Measurements from ENCODE around the gene FN1.
"Not testable (repeated sequence)": the region's sequence is repeated elsewhere in the genome, so short reads cannot be mapped to it uniquely, and the experiment has no call there.

Gene FN1

DNA sequence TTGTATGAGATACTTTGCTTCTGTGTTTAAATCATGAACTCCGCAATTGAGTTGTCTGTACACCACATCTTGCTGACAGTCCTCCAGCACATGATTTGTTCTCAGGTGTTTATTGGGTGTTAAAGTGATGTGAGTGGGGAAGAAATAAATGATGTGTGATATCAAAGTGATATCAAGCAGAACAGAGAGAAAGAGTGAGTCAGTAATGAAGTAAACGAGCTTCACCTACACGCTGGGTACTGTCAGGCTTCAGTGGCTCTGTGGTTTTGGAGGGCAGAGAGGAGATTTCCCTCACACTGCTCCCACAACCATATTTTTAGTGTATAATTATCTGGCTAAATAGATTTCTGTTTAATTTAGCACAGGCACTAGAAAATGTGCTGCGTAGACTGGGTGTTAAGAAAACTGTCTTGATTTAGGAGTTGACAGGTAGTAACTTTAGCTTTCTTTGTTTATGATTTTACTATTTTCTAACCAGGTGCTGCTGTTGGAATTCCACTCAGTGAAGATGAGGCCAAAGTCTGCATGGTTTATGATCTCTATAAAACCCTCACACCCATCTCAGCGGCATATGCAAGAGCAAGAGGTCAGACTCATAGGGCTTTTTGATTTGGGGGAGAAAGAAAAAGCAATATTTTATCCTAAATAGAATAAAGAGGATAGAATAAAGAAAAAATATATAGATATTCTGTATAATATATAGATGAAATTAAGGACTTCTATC, 102.8 kb downstream of the FN1 start:
- no peak for DNase-seq

DNA sequence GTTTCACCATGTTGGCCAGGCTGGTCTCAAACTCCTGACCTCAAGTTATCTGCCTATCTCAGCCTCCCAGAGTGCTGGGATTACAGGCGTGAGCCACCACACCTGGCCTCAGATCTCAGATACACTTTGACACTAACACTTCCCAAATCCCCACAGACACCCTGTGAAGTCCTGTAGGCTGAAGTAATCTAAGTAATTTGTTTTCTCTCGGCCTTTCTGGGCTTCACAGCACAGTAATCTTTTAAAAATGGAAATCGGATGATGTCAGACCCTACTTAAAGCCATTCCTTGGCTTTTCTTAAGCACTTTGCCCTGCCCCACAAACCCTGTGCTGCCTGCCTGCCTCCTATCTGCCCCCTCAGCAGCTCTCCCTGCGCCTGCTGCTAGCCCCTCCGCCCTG, 107.8 kb downstream of the FN1 start:
- no peak for DNase-seq

DNA sequence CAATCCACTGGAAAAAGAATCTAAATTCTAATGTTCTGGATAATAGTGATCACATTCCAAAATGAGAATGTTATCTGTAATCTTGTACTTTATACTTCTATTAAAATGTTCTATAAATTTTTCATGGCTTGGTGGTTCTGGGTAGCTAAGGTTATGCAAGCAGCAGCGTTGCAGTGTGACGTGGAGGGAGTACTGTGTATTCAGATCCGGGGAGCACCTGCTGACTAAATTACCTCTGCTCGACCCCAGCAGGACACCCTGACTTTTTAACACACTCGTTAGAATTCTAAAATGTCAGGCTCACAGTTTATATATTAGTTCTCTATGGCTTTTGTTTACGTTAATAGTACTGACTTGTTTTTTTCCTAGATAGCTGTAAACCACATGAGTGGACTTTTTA, 111.1 kb downstream of the FN1 start:
- DNase-seq: no peak

DNA sequence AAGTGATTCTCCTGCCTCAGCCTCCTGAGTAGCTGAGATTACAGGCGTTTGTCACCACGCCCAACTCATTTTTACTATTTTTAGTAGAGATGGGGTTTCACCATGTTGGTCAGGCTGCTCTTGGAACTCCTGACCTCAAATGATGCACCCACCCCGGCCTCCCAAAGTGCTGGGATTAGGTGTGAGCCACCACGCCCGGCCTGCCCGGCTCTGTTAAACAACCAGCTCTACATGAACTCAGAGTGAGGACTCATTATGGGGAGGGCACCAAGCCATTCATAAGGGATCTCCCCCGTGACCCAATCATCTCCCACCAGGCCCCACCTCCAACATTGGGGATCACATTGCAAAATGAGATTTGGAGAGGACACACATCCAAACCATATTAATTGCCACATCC, 115.2 kb downstream of the FN1 start:
- DNase-seq: no peak

DNA sequence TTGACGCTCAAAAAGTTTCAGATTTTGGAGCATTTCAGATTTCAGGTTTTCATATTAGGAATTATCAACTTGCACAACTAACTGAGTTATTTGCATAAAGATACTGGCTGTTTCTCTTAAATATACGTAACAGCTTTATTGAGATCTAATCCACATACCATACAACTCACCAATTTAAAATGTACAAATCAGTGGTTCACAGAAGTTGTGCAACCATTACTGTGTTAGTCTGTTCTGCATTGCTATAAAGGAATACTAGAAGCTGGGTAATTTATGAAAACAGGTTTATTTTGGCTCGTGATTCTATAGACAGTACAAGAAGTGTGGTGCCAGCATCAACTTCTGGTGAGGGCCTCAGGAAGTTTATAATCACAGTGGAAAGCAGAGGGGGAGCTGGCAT, 115.8 kb downstream of the FN1 start:
- DNase-seq: no peak

DNA sequence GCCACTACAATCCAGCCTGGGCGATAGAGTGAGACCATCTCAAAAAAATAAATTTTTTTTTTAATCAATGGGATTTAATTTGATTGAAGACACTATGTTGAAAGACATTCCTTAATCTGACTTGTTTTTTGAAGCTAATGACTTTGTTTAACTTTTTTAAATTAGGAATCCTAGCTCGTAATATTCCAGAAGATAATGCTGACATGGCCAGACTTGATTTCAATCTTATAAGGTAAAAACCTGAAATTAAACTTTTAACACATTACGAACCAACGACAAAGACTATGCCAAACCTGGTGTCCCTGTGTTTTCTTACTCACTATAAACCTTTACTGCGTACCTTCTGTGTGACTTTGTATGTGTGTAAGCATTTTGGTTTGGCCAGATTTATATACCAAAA, 116.4 kb downstream of the FN1 start:
- no peak for DNase-seq

DNA sequence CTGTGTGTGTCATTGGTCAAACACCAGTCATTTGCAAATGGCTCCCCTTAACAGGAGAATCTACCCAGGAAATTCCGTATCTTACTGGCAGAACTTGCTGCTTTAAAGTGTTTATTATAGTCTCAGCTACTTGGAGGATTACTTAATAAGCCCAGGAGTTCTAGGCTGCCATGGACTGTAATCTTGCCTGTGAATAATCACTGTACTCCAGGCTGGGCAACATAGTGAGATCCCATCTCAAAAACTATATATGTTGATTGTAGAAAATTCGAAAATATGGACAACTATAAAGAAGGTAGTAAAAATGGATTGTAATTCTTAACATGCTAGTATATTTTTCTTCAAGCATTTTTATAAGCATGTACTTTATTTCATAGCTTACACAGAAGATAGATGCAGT, 119.5 kb downstream of the FN1 start:
- no peak for DNase-seq

DNA sequence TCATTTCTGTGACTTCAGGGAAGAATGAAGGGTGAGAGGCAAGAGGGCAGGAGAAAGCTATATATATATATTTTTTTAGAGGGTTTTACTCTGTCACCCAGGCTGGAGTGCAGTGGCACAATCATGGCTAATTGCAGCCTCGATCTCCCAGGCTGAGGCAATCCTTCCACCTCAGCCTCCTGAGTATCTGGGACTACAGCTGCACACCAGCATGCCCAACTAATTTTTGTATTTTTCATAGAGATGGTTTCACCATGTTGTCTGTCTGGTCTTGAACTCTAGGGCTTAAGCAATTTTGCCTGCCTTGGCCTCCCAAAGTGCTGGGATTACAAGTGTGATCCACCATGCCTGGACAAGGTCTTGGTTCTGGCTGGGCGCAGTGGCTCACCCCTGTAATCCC, 120.6 kb downstream of the FN1 start:
- no peak for DNase-seq

DNA sequence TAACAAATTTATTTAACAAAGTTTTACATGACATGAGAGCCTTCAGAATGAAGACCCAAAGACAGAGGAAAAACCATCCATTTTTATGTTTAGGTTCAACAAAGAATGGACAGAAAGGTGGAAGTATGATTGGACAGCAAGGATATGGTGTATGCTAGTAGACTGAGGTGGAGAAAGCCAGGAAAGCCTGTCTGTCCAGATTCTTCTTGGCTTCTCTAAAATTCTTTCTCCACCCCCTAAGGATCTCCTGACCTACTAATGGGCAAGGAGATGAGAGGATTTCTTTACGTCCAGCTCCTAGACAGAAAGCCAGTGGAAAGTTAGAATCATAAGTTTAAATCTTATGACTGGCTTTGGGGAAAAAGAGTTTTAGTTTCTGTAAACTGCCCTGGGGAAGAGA, 121.0 kb downstream of the FN1 start:
- DNase-seq: no peak

DNA sequence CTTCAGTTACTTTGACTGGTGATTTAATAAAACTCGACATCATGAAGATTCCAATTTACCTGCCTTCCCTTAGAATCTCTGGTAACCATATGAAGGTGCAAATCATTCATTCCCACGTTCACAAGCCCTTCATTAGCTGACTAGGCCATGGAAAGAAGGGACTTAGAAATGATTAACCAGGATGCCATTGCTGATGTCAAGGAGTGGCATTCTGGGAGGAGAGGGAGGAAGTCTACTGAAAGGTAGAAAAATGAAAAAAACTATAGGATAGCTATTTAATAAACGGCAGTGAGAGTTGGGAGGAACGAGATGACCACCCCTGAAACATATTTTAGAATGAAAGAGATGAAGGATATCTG, 122.6 kb downstream of the FN1 start:
- no peak for DNase-seq

DNA sequence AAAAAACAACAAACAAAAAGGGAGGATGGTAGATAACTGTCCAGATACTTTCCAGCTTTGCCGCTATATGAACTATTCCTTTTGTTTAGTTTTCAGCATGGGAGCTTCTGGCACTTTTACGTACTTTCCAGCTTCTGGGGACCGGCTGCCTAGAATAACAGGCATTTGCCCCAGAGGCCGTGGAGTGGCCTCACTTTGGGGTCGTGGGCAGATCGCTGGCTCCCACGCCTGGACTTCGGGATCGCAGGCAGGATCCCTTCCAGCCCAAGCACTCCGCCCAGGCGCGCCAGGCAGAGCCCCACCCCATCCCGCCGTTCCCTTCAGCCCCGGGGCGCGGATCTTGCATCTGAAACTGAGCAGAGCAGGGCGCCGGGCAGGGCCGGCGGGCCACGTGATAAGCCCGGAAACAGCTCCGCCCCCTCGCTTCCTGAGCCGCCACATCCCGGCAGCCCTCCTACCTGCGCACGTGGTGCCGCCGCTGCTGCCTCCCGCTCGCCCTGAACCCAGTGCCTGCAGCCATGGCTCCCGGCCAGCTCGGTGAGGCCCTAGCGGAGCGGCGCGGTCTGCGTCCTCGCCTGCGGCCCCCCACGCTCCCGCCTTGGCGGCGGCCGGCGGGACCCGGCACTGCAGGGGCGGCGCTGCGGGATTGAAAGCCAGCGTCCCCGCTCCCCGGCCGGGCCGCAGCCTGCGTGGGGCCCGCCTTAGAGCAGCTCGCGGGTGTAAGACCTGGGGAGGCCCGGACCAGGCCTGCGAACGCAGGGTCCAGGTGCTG, 124.1 kb downstream of the FN1 start, which contains the start of gene ATIC:
ATIC (plus strand) TSS at position 435 of the 772 bp plus-strand sequence; CDS start at position 519, 84 bp downstream.
- DNase-seq: peak; percentile 94 to 97

DNA sequence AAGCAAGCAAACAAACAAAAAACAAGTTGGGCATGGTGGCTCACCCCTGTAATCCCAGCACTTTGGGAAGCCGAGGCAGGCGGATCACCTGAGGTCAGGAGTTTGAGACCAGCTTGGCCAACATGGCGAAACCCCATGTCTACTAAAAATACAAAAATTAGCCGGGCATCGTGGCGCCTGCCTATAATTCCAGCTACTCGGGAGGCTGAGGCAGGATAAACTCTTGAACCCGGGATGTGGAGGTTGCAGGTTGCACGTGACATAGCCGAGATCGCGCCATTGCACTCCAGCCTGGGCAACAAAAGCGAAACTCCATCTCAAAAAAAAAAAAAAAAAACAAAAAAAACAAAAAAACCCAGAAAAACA, 124.6 kb downstream of the FN1 start:
- not testable (repeated sequence) for DNase-seq
